ENCODE data around the gene SIGLEC15. TPM values are rescaled to one million over a fixed set of nuclear protein-coding genes. Genes with fewer than 3 reads are reported as not detected.

SIGLEC15 gene
- total and polyA plus RNA-seq, 12 donors = 0.03 to 0.38 (median 0.20) TPM; not detected in 6

DNA sequence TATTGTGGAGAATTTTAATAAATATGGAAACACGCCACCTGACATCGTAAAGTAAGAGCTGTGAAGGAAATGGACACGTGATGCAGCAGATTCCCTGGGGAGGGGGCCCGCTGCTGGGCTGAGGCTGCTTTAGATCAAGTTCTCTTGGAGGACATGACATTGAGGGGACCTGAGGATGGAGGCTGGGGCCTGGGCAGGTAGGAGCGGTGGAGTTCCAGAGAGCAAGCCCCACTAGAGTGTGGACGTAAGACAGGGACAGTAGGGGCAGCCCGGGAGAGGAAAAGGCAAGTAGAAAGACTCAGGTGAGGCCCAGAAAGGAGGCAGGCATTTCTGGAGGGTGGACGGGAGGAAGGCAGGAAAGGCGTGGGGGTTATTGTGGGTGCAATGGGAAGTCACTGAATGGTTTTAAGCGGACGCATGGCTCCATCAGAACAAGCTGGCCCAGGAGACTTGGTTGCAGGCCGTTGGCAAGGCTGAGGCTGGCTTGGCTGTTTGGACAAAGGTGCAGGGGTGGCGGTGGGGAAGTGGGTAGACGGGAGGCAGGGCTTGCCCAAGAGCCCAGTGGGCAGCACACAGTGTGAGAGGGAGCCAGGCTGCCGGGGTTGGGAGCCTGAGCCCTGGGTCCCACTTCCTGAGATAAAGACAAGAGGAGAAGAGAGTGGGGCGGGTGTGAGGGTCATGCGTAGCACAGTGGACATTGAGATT is 15.7 kb downstream of the SIGLEC15 start:
- H3K27me3 ChIP-seq = peaks cover 17 to 41% (median 30%) of the 10 kb centered on the region in 7 donors
- no peak overlapping the region for H3K4me3 ChIP-seq
- DNase-seq (no peak), ATAC-seq (no peak)
- 73 to 76% methylated on average over 17 of the region's 17 CpGs for whole genome bisulfite sequencing, 2 donors
- intact Hi-C loops (cut with DNase I) = loop anchor here in 3 of 10 donors (5.0 to 10.0 kb wide), 3 partner anchors 116 to 149 kb away; partner anchors contain the start of gene SLC14A1 (in 1 of the 3)
- peaks cover 5 to 24% (median 20%) of the 10 kb centered on the region in 9 donors for H3K4me1 ChIP-seq
- no peaks in the 10 kb centered on the region for H3K9me3 ChIP-seq
- TF ChIP-seq, protein P1, sequence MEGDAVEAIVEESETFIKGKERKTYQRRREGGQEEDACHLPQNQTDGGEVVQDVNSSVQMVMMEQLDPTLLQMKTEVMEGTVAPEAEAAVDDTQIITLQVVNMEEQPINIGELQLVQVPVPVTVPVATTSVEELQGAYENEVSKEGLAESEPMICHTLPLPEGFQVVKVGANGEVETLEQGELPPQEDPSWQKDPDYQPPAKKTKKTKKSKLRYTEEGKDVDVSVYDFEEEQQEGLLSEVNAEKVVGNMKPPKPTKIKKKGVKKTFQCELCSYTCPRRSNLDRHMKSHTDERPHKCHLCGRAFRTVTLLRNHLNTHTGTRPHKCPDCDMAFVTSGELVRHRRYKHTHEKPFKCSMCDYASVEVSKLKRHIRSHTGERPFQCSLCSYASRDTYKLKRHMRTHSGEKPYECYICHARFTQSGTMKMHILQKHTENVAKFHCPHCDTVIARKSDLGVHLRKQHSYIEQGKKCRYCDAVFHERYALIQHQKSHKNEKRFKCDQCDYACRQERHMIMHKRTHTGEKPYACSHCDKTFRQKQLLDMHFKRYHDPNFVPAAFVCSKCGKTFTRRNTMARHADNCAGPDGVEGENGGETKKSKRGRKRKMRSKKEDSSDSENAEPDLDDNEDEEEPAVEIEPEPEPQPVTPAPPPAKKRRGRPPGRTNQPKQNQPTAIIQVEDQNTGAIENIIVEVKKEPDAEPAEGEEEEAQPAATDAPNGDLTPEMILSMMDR (IDR thresholded peaks at IDR 0.05) = no peak
- H3K27ac ChIP-seq = no peak overlapping the region
- H3K36me3 ChIP-seq = no peaks in the 10 kb centered on the region

DNA sequence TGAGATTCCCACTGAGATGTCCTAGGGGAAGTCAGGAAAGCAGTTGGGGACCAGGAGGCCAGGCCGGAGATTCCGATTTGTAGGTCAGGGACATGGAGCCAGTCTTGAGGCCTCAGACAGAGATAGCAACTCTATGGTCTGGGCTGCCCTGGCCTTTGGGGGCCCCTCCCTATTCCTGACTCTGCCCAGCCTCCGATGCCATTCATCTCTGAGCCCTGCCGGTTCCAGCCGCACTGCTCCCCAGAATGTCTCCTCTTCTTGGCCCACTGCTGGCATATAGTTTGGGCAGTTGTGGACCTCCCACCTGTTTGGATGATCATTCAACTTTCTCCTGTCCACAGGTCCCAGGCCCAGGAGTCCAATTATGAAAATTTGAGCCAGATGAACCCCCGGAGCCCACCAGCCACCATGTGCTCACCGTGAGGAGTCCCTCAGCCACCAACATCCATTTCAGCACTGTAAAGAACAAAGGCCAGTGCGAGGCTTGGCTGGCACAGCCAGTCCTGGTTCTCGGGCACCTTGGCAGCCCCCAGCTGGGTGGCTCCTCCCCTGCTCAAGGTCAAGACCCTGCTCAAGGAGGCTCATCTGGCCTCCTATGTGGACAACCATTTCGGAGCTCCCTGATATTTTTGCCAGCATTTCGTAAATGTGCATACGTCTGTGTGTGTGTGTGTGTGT is 16.4 kb downstream of the SIGLEC15 start:
- DNase-seq (no peak), ATAC-seq (no peak)
- Histone ChIP-seq H3K36me3 (no peaks in the 10 kb centered on the region), H3K4me3 (no peak overlapping the region), H3K4me1 (peaks cover 5 to 24% (median 20%) of the 10 kb centered on the region in 9 donors), H3K27ac (no peak overlapping the region), H3K9me3 (no peaks in the 10 kb centered on the region), H3K27me3 (peaks cover 17 to 34% (median 25%) of the 10 kb centered on the region in 7 donors)
- TF ChIP-seq, protein P1 (IDR thresholded peaks at IDR 0.05) = no peak
- intact Hi-C loops (cut with DNase I) = loop anchor here in 3 of 10 donors (2.0 to 10.0 kb wide), 4 partner anchors 117 to 150 kb away; partner anchors contain the start of gene SLC14A1 (in 1 of the 3)
- 93% methylated on average over 12 of the region's 12 CpGs for WGBS, 2 donors

DNA sequence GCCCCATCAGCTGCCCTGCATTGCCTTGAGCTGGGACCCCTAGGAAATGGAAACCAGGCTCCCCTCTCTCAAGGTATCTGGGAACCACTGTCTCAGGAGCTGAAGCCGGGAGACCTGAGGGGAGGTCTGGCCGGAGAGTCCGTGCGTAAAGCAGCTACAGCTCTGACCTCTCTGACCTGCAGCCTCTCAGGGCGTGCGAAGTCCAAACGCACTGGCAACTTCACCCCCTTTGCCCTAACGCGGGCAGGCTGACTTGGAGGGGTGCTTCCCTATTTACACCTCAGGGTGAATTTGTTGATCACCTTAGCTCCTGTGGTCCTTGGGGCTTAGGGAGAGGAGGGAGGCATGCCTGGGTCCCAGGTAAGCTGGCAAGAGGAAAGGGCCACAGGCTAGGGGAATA is 17.5 kb downstream of the SIGLEC15 start:
- Histone ChIP-seq H3K9me3 (no peaks in the 10 kb centered on the region), H3K4me1 (peaks cover 4 to 13% (median 11%) of the 10 kb centered on the region in 9 donors), H3K36me3 (peaks cover 0 to under 1% (median 0%) of the 10 kb centered on the region in 9 donors), H3K27ac (no peak overlapping the region), H3K27me3 (peaks cover 6 to 23% (median 13%) of the 10 kb centered on the region in 7 donors), H3K4me3 (no peak overlapping the region)
- ATAC-seq (no peak), DNase-seq (no peak)
- intact Hi-C loops (cut with DNase I) = loop anchor here in 3 of 10 donors (2.0 to 10.0 kb wide), 4 partner anchors 118 to 151 kb away; partner anchors contain the start of gene SLC14A1 (in 1 of the 3)
- WGBS, 2 donors = 88 to 91% methylated on average over 9 of the region's 9 CpGs
- TF ChIP-seq, protein P1 (IDR thresholded peaks at IDR 0.05) = no peak

DNA sequence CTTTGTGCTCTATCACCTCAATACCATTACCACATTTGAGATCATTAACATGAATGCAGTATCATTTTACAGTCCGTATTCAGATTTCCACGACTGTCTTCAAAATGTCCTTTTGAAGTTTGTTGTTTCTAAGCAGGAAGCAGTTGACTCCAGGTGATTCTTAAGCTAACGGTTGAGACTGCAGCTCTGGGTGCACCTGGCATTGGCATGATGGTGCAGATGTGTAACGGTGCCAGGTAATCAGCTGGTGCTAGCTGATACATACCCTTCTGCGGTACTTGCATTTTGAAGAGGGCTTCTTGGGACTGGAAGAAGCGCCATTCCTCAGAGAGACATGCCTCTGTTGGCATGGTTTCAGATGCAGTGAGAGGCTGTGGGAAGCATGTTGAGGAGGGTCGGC is 19.5 kb downstream of the SIGLEC15 start:
- H3K36me3 ChIP-seq = peaks cover 0 to 15% (median 0%) of the 10 kb centered on the region in 9 donors
- WGBS, 2 donors = 86% methylated on average over 7 of the region's 7 CpGs
- no peak overlapping the region for H3K27ac ChIP-seq
- DNase-seq (no peak), ATAC-seq (no peak)
- H3K4me3 ChIP-seq = no peak overlapping the region
- H3K4me1 ChIP-seq = no peaks in the 10 kb centered on the region
- intact Hi-C loops (cut with DNase I) = loop anchor here in 3 of 10 donors (5.0 to 10.0 kb wide), 3 partner anchors 120 to 153 kb away; partner anchors contain the start of gene SLC14A1 (in 1 of the 3)
- H3K9me3 ChIP-seq = no peaks in the 10 kb centered on the region
- peaks cover 0 to 5% (median 0%) of the 10 kb centered on the region in 7 donors for H3K27me3 ChIP-seq
- TF ChIP-seq, protein P1 (IDR thresholded peaks at IDR 0.05) = no peak
